ENCODE data around the gene LRRC73.
A peak's percentile ranks its signal among the peaks of the same experiment; 100 is the strongest.
"Not testable (repeated sequence)": the region's sequence is repeated elsewhere in the genome, so short reads cannot be mapped to it uniquely, and the experiment has no call there.

The LRRC73 gene

GRCh38 chr6:43476746-43477145 lies 33.4 kb downstream of the LRRC73 start:
- in situ Hi-C loops (cut with HindIII; ENCODE audit: low pct_unique_long_range_greater_than_20kb, low sequenced_read_pairs): no loop called here
- no peak for TF ChIP-seq JUND (IDR thresholded peaks at IDR 0.05; ENCODE audit: low read depth)
- DNase-seq (ENCODE audit: low read depth in 1 of 2, low spot score in 1 of 2): no peak

- no peak for DNase-seq (ENCODE audit: low read depth in 1 of 2, low spot score in 1 of 2)
- in situ Hi-C loops (cut with HindIII; ENCODE audit: low pct_unique_long_range_greater_than_20kb, low sequenced_read_pairs): no loop called here
- TF ChIP-seq JUND (IDR thresholded peaks at IDR 0.05; ENCODE audit: low read depth): no peak
Measured at GRCh38 chr6:43475516-43475915, 34.6 kb downstream of the LRRC73 start.

GRCh38 chr6:43472515-43472914 lies 37.6 kb downstream of the LRRC73 start:
- no peak for DNase-seq (ENCODE audit: low read depth in 1 of 2, low spot score in 1 of 2)
- in situ Hi-C loops (cut with HindIII; ENCODE audit: low pct_unique_long_range_greater_than_20kb, low sequenced_read_pairs): no loop called here

GRCh38 chr6:43471399-43471798 lies 38.7 kb downstream of the LRRC73 start:
- peak in 1 of 2 experiments; percentile 67 for DNase-seq (ENCODE audit: low read depth in 1 of 2, low spot score in 1 of 2)
- in situ Hi-C loops (cut with HindIII; ENCODE audit: low pct_unique_long_range_greater_than_20kb, low sequenced_read_pairs): no loop called here
- TF ChIP-seq JUND (IDR thresholded peaks at IDR 0.05; ENCODE audit: low read depth): no peak

More at GRCh38 chr6:43472515-43472914, 37.6 kb downstream of the LRRC73 start:
- no peak for TF ChIP-seq JUND (IDR thresholded peaks at IDR 0.05; ENCODE audit: low read depth)

- no peak for TF ChIP-seq JUND (IDR thresholded peaks at IDR 0.05; ENCODE audit: low read depth)
- in situ Hi-C loops (cut with HindIII; ENCODE audit: low pct_unique_long_range_greater_than_20kb, low sequenced_read_pairs): no loop called here
- no peak for DNase-seq (ENCODE audit: low read depth in 1 of 2, low spot score in 1 of 2)
Measured at GRCh38 chr6:43469947-43470346, 40.2 kb downstream of the LRRC73 start.

- in situ Hi-C loops (cut with HindIII; ENCODE audit: low pct_unique_long_range_greater_than_20kb, low sequenced_read_pairs): no loop called here
- no peak for TF ChIP-seq JUND (IDR thresholded peaks at IDR 0.05; ENCODE audit: low read depth)
- DNase-seq (ENCODE audit: low read depth in 1 of 2, low spot score in 1 of 2): peak in 1 of 2 experiments; percentile 28
Measured at GRCh38 chr6:43468748-43469681, 41.1 kb downstream of the LRRC73 start.

GRCh38 chr6:43468240-43468639 lies 41.9 kb downstream of the LRRC73 start:
- no peak for DNase-seq (ENCODE audit: low read depth in 1 of 2, low spot score in 1 of 2)
- in situ Hi-C loops (cut with HindIII; ENCODE audit: low pct_unique_long_range_greater_than_20kb, low sequenced_read_pairs): no loop called here
- TF ChIP-seq JUND (IDR thresholded peaks at IDR 0.05; ENCODE audit: low read depth): no peak

- in situ Hi-C loops (cut with HindIII; ENCODE audit: low pct_unique_long_range_greater_than_20kb, low sequenced_read_pairs): no loop called here
- no peak for DNase-seq (ENCODE audit: low read depth in 1 of 2, low spot score in 1 of 2)
- TF ChIP-seq JUND (IDR thresholded peaks at IDR 0.05; ENCODE audit: low read depth): no peak
Measured at GRCh38 chr6:43467752-43468151, 42.4 kb downstream of the LRRC73 start.

GRCh38 chr6:43467265-43467664 lies 42.9 kb downstream of the LRRC73 start:
- in situ Hi-C loops (cut with HindIII; ENCODE audit: low pct_unique_long_range_greater_than_20kb, low sequenced_read_pairs); DNase-seq (ENCODE audit: low read depth in 1 of 2, low spot score in 1 of 2): not testable (repeated sequence)

GRCh38 chr6:43465948-43466347 lies 44.2 kb downstream of the LRRC73 start:
- no peak for TF ChIP-seq JUND (IDR thresholded peaks at IDR 0.05; ENCODE audit: low read depth)
- no peak for DNase-seq (ENCODE audit: low read depth in 1 of 2, low spot score in 1 of 2)
- in situ Hi-C loops (cut with HindIII; ENCODE audit: low pct_unique_long_range_greater_than_20kb, low sequenced_read_pairs): no loop called here

- no peak for DNase-seq (ENCODE audit: low read depth in 1 of 2, low spot score in 1 of 2)
Measured at GRCh38 chr6:43464337-43464736, 45.8 kb downstream of the LRRC73 start.

GRCh38 chr6:43461936-43462335 lies 48.2 kb downstream of the LRRC73 start:
- TF ChIP-seq JUND (IDR thresholded peaks at IDR 0.05; ENCODE audit: low read depth): no peak
- DNase-seq (ENCODE audit: low read depth in 1 of 2, low spot score in 1 of 2): no peak
- in situ Hi-C loops (cut with HindIII; ENCODE audit: low pct_unique_long_range_greater_than_20kb, low sequenced_read_pairs): no loop called here

More at GRCh38 chr6:43464337-43464736, 45.8 kb downstream of the LRRC73 start:
- no peak for TF ChIP-seq JUND (IDR thresholded peaks at IDR 0.05; ENCODE audit: low read depth)
- in situ Hi-C loops (cut with HindIII; ENCODE audit: low pct_unique_long_range_greater_than_20kb, low sequenced_read_pairs): no loop called here

GRCh38 chr6:43460032-43460431 lies 50.1 kb downstream of the LRRC73 start:
- no peak for TF ChIP-seq JUND (IDR thresholded peaks at IDR 0.05; ENCODE audit: low read depth)
- in situ Hi-C loops (cut with HindIII; ENCODE audit: low pct_unique_long_range_greater_than_20kb, low sequenced_read_pairs): no loop called here

More at GRCh38 chr6:43460032-43460431, 50.1 kb downstream of the LRRC73 start:
- DNase-seq (ENCODE audit: low read depth in 1 of 2, low spot score in 1 of 2): no peak
